WERI-Rb-1 (cell line): ENCODE measurements around the gene CRTAP.
A peak's percentile ranks its signal among the peaks of the same experiment; 100 is the strongest.

Experiments used
- DNase-seq: peaks from one replicate; pipeline ENCODE4 v3.0.0-alpha.2; 2020
- H3K27ac ChIP-seq: fragments of 250-450 bp; sonication (Bioruptor Pico); 2 replicates; pipeline ENCODE4 v1.5.1; 2020; ENCODE audit warnings: mild to moderate bottlenecking, moderate library complexity
- H3K27me3 ChIP-seq: fragments of 250-450 bp; sonication (Bioruptor Pico); 2 replicates; pipeline ENCODE4 v1.5.1; 2021; ENCODE audit warnings: mild to moderate bottlenecking, low read depth, moderate library complexity; ENCODE audit not compliant: insufficient read depth, severe bottlenecking
- H3K36me3 ChIP-seq: fragments of 250-450 bp; sonication (Bioruptor Pico); 2 replicates; pipeline ENCODE4 v1.5.1; 2020; ENCODE audit warnings: mild to moderate bottlenecking, moderate library complexity
- H3K4me3 ChIP-seq: 2 replicates; pipeline ENCODE4 v1.5.1; 2011; ENCODE audit warnings: low read depth, mild to moderate bottlenecking, control low read depth, low read length
- H3K9me3 ChIP-seq: fragments of 250-450 bp; sonication (Bioruptor Pico); 2 replicates; pipeline ENCODE4 v1.5.1; 2021; ENCODE audit warnings: mild to moderate bottlenecking, moderate library complexity; ENCODE audit not compliant: severe bottlenecking
- TF ChIP-seq, protein P1 (sequence below): IDR thresholded peaks from 2 replicates; pipeline ENCODE4 v1.5.1; 2011; ENCODE audit warnings: low read depth, mild to moderate bottlenecking, control low read depth, inconsistent platforms, low read length

Gene CRTAP

DNA sequence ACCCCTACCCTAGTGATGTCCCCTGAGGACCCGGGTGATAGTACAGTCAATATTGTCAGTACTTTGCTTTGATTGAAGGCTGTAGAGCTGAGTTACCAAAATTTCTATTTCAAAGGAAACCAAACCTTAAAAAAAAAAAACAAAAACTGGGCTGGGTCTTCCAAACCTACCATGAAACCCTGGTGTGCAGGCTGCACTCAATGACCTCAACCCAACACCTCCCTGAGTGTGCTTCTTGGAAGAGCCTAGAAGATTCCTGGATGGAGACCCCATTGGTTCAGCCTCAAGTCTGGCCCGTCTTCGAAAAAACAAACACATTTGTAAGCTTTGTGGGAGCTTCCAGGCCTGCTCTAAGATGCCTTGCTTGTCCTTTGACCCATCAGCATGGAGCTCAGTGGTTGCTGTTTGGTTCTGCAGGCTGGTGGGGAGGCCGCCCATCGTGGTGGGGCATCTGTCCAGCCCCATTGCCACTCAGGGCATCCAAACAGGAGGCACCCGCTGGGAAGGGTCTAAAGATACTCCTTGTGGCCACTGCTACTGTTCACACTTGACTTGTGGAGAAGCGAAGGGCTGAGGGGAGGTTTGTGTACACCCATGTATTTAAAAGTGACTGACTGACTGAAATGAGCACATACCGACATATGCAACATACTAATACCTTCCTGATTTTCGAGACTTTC lies 32.2 kb downstream of the CRTAP start:
- no peaks in the 10 kb centered on the region for H3K9me3 ChIP-seq
- no peak overlapping the region for H3K27ac ChIP-seq
- TF ChIP-seq, protein P1, sequence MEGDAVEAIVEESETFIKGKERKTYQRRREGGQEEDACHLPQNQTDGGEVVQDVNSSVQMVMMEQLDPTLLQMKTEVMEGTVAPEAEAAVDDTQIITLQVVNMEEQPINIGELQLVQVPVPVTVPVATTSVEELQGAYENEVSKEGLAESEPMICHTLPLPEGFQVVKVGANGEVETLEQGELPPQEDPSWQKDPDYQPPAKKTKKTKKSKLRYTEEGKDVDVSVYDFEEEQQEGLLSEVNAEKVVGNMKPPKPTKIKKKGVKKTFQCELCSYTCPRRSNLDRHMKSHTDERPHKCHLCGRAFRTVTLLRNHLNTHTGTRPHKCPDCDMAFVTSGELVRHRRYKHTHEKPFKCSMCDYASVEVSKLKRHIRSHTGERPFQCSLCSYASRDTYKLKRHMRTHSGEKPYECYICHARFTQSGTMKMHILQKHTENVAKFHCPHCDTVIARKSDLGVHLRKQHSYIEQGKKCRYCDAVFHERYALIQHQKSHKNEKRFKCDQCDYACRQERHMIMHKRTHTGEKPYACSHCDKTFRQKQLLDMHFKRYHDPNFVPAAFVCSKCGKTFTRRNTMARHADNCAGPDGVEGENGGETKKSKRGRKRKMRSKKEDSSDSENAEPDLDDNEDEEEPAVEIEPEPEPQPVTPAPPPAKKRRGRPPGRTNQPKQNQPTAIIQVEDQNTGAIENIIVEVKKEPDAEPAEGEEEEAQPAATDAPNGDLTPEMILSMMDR: no peak
- no peak overlapping the region for H3K4me3 ChIP-seq
- no peak for DNase-seq
- peaks cover 7% of the 10 kb centered on the region; the same call in 1 of the 2 replicates for H3K36me3 ChIP-seq
- no peaks in the 10 kb centered on the region for H3K27me3 ChIP-seq

- Histone ChIP-seq H3K27ac (no peak overlapping the region), H3K4me3 (no peak overlapping the region), H3K9me3 (no peaks in the 10 kb centered on the region), H3K27me3 (no peaks in the 10 kb centered on the region), H3K36me3 (peaks cover 7% of the 10 kb centered on the region; the same call in 1 of the 2 replicates)
- TF ChIP-seq, protein P1: no peak
- no peak for DNase-seq
Observed at GRCh38 chr3:33146791-33147445, 33.1 kb downstream of the CRTAP start.

DNA sequence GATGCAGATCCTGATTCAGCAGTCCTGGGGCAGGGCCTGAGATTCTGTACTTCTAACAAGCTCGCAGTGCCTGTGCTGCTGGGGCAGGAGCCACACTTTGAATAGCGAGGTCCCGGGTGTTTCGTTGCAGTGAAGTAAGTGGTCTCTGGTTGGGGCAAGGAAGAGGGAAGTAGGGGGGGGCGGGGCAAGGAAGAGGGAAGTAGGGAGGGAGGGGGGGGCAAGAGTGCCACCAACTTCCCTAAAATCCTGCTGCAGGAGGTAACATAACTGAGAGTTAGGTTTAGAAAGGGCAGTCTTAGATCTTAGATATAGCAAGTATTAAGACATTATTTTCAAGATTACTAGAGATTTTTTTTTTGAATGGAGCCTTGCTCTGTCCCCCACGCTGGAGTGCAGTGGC lies 35.5 kb downstream of the CRTAP start:
- no peaks in the 10 kb centered on the region for H3K36me3 ChIP-seq
- DNase-seq: no peak
- no peak overlapping the region for H3K4me3 ChIP-seq
- TF ChIP-seq, protein P1: no peak
- H3K9me3 ChIP-seq: peaks cover 2% of the 10 kb centered on the region
- no peaks in the 10 kb centered on the region for H3K27me3 ChIP-seq
- no peak overlapping the region for H3K27ac ChIP-seq

DNA sequence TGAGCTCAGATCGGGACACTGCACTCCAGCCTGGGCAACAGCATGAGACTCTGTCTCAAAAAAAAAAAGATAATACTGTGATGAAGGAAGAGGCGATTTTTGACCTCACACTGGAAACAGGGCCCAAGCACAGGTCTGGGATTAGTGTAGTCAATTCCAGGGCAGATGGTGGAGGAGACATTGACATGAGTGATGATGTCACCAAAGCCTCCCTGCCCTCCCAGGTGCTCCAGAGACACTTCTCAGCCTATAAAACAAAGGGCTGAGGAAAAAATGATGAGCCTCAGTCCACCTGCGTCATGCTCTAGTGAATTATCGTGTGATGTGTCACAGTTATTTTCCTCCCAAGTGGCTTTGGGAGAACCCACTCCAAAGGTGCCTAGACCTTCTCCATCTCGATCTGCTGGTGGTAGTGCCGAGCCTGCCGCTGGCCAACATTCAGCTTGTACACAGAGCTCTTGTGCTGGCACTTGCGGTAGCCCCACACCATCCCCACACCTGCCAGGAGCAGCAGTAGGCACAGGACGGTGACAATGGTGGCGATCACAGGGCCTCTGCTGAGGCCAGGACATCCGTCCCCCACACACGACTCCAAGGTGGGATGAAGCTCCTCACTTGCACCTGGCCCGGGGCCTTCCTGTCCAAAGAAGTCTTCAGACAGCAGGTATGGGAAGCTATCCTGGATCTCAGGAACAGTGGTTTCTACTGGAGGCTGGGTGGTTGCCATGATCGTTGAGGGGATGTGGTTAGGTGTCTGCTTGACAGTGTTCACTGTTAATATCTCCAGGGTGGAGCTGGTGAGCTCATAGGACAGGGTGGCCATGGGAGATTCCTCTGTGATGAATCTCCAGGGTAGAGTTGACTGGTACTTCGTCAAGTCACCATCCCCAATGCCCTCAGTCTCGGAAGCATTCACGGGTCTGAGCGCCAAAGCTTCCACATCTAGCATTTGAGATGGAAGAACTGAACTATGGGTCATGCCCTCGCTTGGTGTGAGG lies 38.8 kb downstream of the CRTAP start:
- TF ChIP-seq, protein P1: no peak
- Histone ChIP-seq H3K9me3 (peaks cover 2% of the 10 kb centered on the region), H3K36me3 (no peaks in the 10 kb centered on the region), H3K27ac (0 out of 2 replicates have a peak overlapping the region, but pooled peaks have one; percentile 14), H3K4me3 (no peak overlapping the region), H3K27me3 (no peaks in the 10 kb centered on the region)
- peak; percentile 53 for DNase-seq

GRCh38 chr3:33153782-33154181 lies 40.0 kb downstream of the CRTAP start:
- Histone ChIP-seq H3K27me3 (no peaks in the 10 kb centered on the region), H3K27ac (no peak overlapping the region), H3K36me3 (no peaks in the 10 kb centered on the region), H3K9me3 (peaks cover 2% of the 10 kb centered on the region), H3K4me3 (no peak overlapping the region)
- DNase-seq: no peak
- TF ChIP-seq, protein P1: no peak
